H1 (cell line): Measurements from ENCODE around the gene OLFM1. TPM values are rescaled to one million over a fixed set of nuclear protein-coding genes. Genes with fewer than 3 reads are reported as not detected.

Experiments used
- CTCF ChIA-PET: fragments of 300-600 bp; sonication (Branson Sonifier 250); formaldehyde crosslinking; loops from one replicate; lab custom pipeline; 2021; ENCODE audit not compliant: partially characterized antibody; lab: Charles Lee
- POLR2A ChIA-PET: fragments of 300-600 bp; sonication (Branson Sonifier 250); formaldehyde crosslinking; loops from one replicate; lab custom pipeline; 2021; ENCODE audit warnings: inconsistent platforms; ENCODE audit not compliant: partially characterized antibody; lab: Charles Lee
- DNase-seq, 2 experiments: peaks; one replicate each; pipeline versions ENCODE4 v3.0.0 to v3.0.0-alpha.2; 2010 to 2022; ENCODE audit warnings: low spot score in 2 of 2, low read depth in 1 of 2, mixed read lengths in 1 of 2
- FAIRE-seq: peaks from 2 replicates; lab custom pipeline; 2011; peaks lifted over from hg19 to GRCh38; lab: Jason Lieb, UNC
- H2AFZ ChIP-seq: 2 replicates; pipeline ENCODE4 v1.8.1; 2012; ENCODE audit warnings: low read length, inconsistent platforms
- H2AK5ac ChIP-seq: 2 replicates; pipeline ENCODE4 v1.6.1; 2013; ENCODE audit warnings: low read depth, low read length
- H2BK120ac ChIP-seq: replicated peaks from 2 replicates; pipeline ENCODE3; 2013; ENCODE audit warnings: low read depth, low read length, inconsistent platforms
- H2BK12ac ChIP-seq: 2 replicates; pipeline ENCODE4 v1.6.1; 2013; ENCODE audit warnings: low read depth, low read length
- H2BK15ac ChIP-seq: 2 replicates; pipeline ENCODE4 v1.6.1; 2013; ENCODE audit warnings: low read length
- H2BK20ac ChIP-seq: 2 replicates; pipeline ENCODE4 v1.6.1; 2013; ENCODE audit warnings: low read length
- H2BK5ac ChIP-seq: 2 replicates; pipeline ENCODE4 v1.6.1; 2013; ENCODE audit warnings: low read depth, low read length
- H3K14ac ChIP-seq: 2 replicates; pipeline ENCODE4 v1.6.1; 2013; ENCODE audit warnings: inconsistent platforms; ENCODE audit not compliant: insufficient read length
- H3K18ac ChIP-seq: 2 replicates; pipeline ENCODE4 v1.6.1; 2013; ENCODE audit warnings: low read length; ENCODE audit errors: extremely low read depth
- H3K23ac ChIP-seq: 2 replicates; pipeline ENCODE4 v1.6.1; 2013; ENCODE audit warnings: inconsistent platforms; ENCODE audit not compliant: insufficient read length
- H3K23me2 ChIP-seq: 2 replicates; pipeline ENCODE4 v1.6.1; 2013; ENCODE audit warnings: low read depth, low read length
- H3K27ac ChIP-seq: 2 replicates; pipeline ENCODE4 v1.6.1; 2011; ENCODE audit warnings: low read depth, low read length, inconsistent platforms
- H3K27me3 ChIP-seq, 4 experiments: replicated peaks in 1 of 4; 1 replicate in 1 of 4; 2 replicates in 3 of 4; pipeline versions ENCODE4 v1.6.1 to v1.8.1; 2011 to 2013; ENCODE audit warnings: low read length in 3 of 4, mild to moderate bottlenecking in 3 of 4, inconsistent platforms in 2 of 4, mixed read lengths in 2 of 4, moderate library complexity in 1 of 4; ENCODE audit not compliant: control insufficient read depth in 3 of 4, insufficient read depth in 3 of 4; ENCODE audit errors: extremely low read depth in 1 of 4
- H3K36me3 ChIP-seq, 4 experiments: 2 replicates each; pipeline versions ENCODE4 v1.6.1 to v1.8.1; 2011 to 2013; ENCODE audit warnings: mild to moderate bottlenecking in 4 of 4, low read length in 3 of 4, moderate library complexity in 2 of 4, control low read depth in 1 of 4, inconsistent platforms in 1 of 4; ENCODE audit not compliant: insufficient read depth in 4 of 4, control insufficient read depth in 2 of 4
- H3K4ac ChIP-seq: replicated peaks from 2 replicates; pipeline ENCODE3; 2013; ENCODE audit warnings: low read length, low read depth, mixed read lengths, inconsistent platforms; ENCODE audit not compliant: insufficient read length
- H3K4me1 ChIP-seq, 4 experiments: replicated peaks in 1 of 4; 1 replicate in 1 of 4; 2 replicates in 3 of 4; pipeline versions ENCODE4 v1.6.1 to v1.8.1; 2011 to 2013; ENCODE audit warnings: low read length in 3 of 4, inconsistent platforms in 2 of 4, mixed read lengths in 1 of 4; ENCODE audit not compliant: insufficient read depth in 4 of 4, control insufficient read depth in 3 of 4
- H3K4me2 ChIP-seq, 2 experiments: 2 replicates each; pipeline versions ENCODE4 v1.6.1 to v1.8.1; 2011 to 2013; ENCODE audit warnings: low read depth in 2 of 2, low read length in 2 of 2, control low read depth in 1 of 2, inconsistent platforms in 1 of 2, mild to moderate bottlenecking in 1 of 2; ENCODE audit not compliant: insufficient read depth in 1 of 2
- H3K4me3 ChIP-seq, 4 experiments: fragments of 200-600, 300-600 bp in 1 of 4; sonication (generic), shearing (Covaris generic), sonication (Bioruptor Twin) in 1 of 4; 2 replicates each; pipeline versions ENCODE4 v1.5.1 to v1.8.1; 2011 to 2016; ENCODE audit warnings: low read length in 4 of 4, low read depth in 3 of 4, control low read depth in 2 of 4, inconsistent platforms in 2 of 4, mild to moderate bottlenecking in 2 of 4, mixed read lengths in 1 of 4, moderate library complexity in 1 of 4; ENCODE audit not compliant: insufficient read depth in 2 of 4; ENCODE audit errors: extremely low read depth in 1 of 4
- H3K56ac ChIP-seq: replicated peaks from 2 replicates; pipeline ENCODE3; 2013; ENCODE audit warnings: low read depth, mild to moderate bottlenecking, mixed read lengths, low read length, inconsistent platforms; ENCODE audit not compliant: insufficient read length
- H3K79me1 ChIP-seq: 2 replicates; pipeline ENCODE4 v1.6.1; 2013; ENCODE audit warnings: low read depth, low read length, control low read depth
- H3K79me2 ChIP-seq, 2 experiments: 2 replicates each; pipeline versions ENCODE4 v1.6.1 to v1.8.1; 2012 to 2013; ENCODE audit warnings: low read length in 2 of 2, mild to moderate bottlenecking in 2 of 2, inconsistent platforms in 1 of 2; ENCODE audit not compliant: insufficient read depth in 2 of 2, control insufficient read depth in 1 of 2
- H3K9ac ChIP-seq, 4 experiments: replicated peaks in 1 of 4; 1 replicate in 1 of 4; 2 replicates in 3 of 4; pipeline versions ENCODE4 v1.6.1 to v1.8.1; 2011 to 2013; ENCODE audit warnings: low read depth in 3 of 4, low read length in 3 of 4, control low read depth in 2 of 4, mild to moderate bottlenecking in 2 of 4, moderate library complexity in 2 of 4, inconsistent platforms in 1 of 4; ENCODE audit errors: extremely low read depth in 1 of 4
- H3K9me3 ChIP-seq, 2 experiments: 2 replicates each; pipeline versions ENCODE4 v1.6.1 to v1.8.1; 2012 to 2013; ENCODE audit warnings: mild to moderate bottlenecking in 2 of 2, moderate library complexity in 2 of 2, control low read depth in 1 of 2, inconsistent platforms in 1 of 2, low read depth in 1 of 2, low read length in 1 of 2, mixed read lengths in 1 of 2; ENCODE audit not compliant: insufficient read depth in 2 of 2
- H4K20me1 ChIP-seq, 2 experiments: replicated peaks in 1 of 2; 2 replicates each; pipeline versions ENCODE3 to v1.8.1; 2011 to 2013; ENCODE audit warnings: inconsistent platforms in 2 of 2, low read length in 2 of 2, mild to moderate bottlenecking in 1 of 2; ENCODE audit not compliant: insufficient read depth in 2 of 2, control insufficient read depth in 1 of 2
- H4K5ac ChIP-seq: 2 replicates; pipeline ENCODE4 v1.6.1; 2013; ENCODE audit warnings: low read length, low read depth, mixed read lengths, inconsistent platforms; ENCODE audit not compliant: insufficient read length
- H4K8ac ChIP-seq: 2 replicates; pipeline ENCODE4 v1.8.0; 2013; ENCODE audit warnings: mild to moderate bottlenecking, moderate library complexity, low read length, inconsistent platforms; ENCODE audit not compliant: insufficient read depth; ENCODE audit errors: extremely low read depth
- H4K91ac ChIP-seq: replicated peaks from 2 replicates; pipeline ENCODE3; 2013; ENCODE audit warnings: low read length, mixed read lengths, inconsistent platforms; ENCODE audit not compliant: insufficient read length
- ASH2L ChIP-seq: fragments of 200-600, 300-600 bp; sonication (generic); IDR thresholded peaks from one replicate; pipeline ENCODE4 v1.7.1; 2017; ENCODE audit warnings: low read length
- CBX5 ChIP-seq: fragments of 300-800, 300-1000 bp; sonication (generic); IDR thresholded peaks from 2 replicates; pipeline ENCODE4 v1.7.1; 2016; ENCODE audit warnings: antibody characterized with exemption, low read length, low read depth
- HDAC6 ChIP-seq: IDR thresholded peaks from one replicate; pipeline ENCODE4 v1.7.1; 2012; ENCODE audit warnings: low read depth, mild to moderate bottlenecking, inconsistent platforms, low read length, moderate library complexity
- JUND ChIP-seq: IDR thresholded peaks from 2 replicates; pipeline ENCODE4 v1.6.1; 2011; ENCODE audit warnings: mild to moderate bottlenecking, improper control_type of control experiment, low read length
- KDM4A ChIP-seq: IDR thresholded peaks from one replicate; pipeline ENCODE4 v1.7.1; 2012; ENCODE audit warnings: low read depth, mild to moderate bottlenecking, moderate library complexity, low read length, inconsistent platforms; ENCODE audit not compliant: severe bottlenecking
- NANOG ChIP-seq: IDR thresholded peaks from 2 replicates; pipeline ENCODE4 v1.6.1; 2011; ENCODE audit warnings: low read length, low read depth, mild to moderate bottlenecking, inconsistent platforms; ENCODE audit not compliant: insufficient read depth, poor library complexity, severe bottlenecking
- NRF1 ChIP-seq: IDR thresholded peaks from 2 replicates; pipeline ENCODE4 v1.6.1; 2011; ENCODE audit warnings: mild to moderate bottlenecking, low read depth, low read length, improper control_type of control experiment
- POU5F1 ChIP-seq: IDR thresholded peaks from 2 replicates; pipeline ENCODE4 v1.6.1; 2011; ENCODE audit warnings: low read depth, mild to moderate bottlenecking, low read length, moderate library complexity
- SIN3A ChIP-seq, 2 experiments: IDR thresholded peaks in 1 of 2; conservative IDR thresholded peaks in 1 of 2; 2 replicates each; pipeline ENCODE4 v1.6.1; 2011 to 2012; ENCODE audit warnings: low read length in 2 of 2, improper control_type of control experiment in 1 of 2, low read depth in 1 of 2, mild to moderate bottlenecking in 1 of 2
- SRF ChIP-seq: IDR thresholded peaks from 2 replicates; pipeline ENCODE4 v1.6.1; 2011; ENCODE audit warnings: mild to moderate bottlenecking, low read depth, low read length, moderate library complexity
- TAF1 ChIP-seq: IDR thresholded peaks from 2 replicates; pipeline ENCODE4 v1.6.1; 2011; ENCODE audit warnings: mild to moderate bottlenecking, low read depth, low read length
- WGBS, 2 experiments: shearing (Covaris generic) in 1 of 2; methylation state at CpG; one replicate each; pipeline versions ENCODE4 v1.1.6 to v1.1.7; 2013 to 2015; ENCODE audit warnings: low lambda C conversion rate in 2 of 2, mixed read lengths in 2 of 2, inconsistent platforms in 1 of 2, low coverage in 1 of 2, missing lambda C conversion rate in 1 of 2; ENCODE audit not compliant: insufficient replicate concordance in 2 of 2, insufficient coverage in 1 of 2, insufficient read length in 1 of 2; ENCODE audit errors: extremely low coverage in 1 of 2, missing lambda C conversion rate in 1 of 2; 5-methylcytosine and 5-hydroxymethylcytosine counted together
- polyA plus RNA-seq, 7 experiments: library from polyadenylated mRNA; depleted of rRNA in 3 of 7; stranded (reverse) in 5 of 7; unstranded in 2 of 7; fragments of >200 nt in 5 of 7; fragments of 200-250 nt in 2 of 7; gene quantifications; 1 replicate in 5 of 7; 2 replicates in 1 of 7; 4 replicates in 1 of 7; pipeline versions ENCODE4 v1.2.1 to v1.2.3, GENCODE V29; 2011 to 2013; ENCODE audit warnings: missing spikeins in 2 of 7, mixed read lengths in 2 of 7
- total RNA-seq: library from RNA; stranded (reverse); fragmentation: NEBNext Ultra II Directional; extraction: Animal tissue kit (Norgen Biotek cat#: 25700); gene quantifications from 2 replicates; pipeline ENCODE4 v1.2.1, GENCODE V29; 2021
- TF ChIP-seq, protein P1 (sequence below): IDR thresholded peaks from 2 replicates; pipeline ENCODE4 v1.6.1; 2011; ENCODE audit warnings: low read depth, mild to moderate bottlenecking, low read length; ENCODE audit not compliant: insufficient read depth

Gene OLFM1
- total and polyA plus RNA-seq, 2 of the 8 experiments (the other 6 are each of a cell fraction or from before 2014, with no cell fraction given), result 53.0 to 53.4 TPM

DNA sequence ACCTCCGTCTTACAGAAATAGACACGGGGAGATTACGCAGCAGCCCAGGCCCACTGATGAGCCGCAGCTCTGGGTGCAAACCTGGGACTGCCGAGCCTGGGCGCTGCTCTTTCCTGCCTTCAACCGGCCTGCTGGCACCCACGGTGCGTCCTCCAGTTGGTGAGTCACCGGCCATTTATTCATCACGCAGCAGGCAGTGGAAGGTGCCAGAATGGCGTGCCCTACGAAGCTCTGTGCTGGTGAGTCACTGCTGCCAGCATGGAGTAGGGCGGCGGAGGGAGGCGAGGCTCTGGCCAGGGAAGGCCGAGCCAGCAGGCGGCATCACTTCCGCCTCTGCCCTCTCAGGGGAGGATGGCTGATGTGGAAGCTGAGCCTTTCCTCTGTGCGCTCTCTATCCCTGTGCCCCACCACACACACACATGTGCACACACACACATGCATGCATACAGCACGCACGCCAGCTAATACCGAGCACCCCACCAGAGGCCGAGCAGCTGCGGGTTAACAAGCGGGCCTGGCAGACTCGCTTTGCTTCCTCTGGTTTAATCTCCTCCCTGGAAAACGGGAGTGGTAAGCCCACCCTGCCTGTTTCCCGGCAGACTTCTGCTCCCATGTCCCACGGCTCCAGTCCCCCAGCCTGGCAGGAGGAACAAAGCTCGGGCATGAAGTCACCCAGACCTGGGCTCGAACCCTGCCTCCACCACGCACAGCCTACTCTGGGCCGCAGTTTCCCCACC lies 39.2 kb downstream of the OLFM1 start:
- DNase-seq (no peak), FAIRE-seq (no peak)
- Histone ChIP-seq H3K23ac (no peak overlapping the region), H2BK12ac (no peak overlapping the region), H3K27ac (no peak overlapping the region), H4K20me1 (no peaks in the 10 kb centered on the region), H3K79me2 (no peaks in the 10 kb centered on the region), H3K79me1 (no peaks in the 10 kb centered on the region), H4K5ac (no peak overlapping the region), H3K36me3 (no peaks in the 10 kb centered on the region), H2AFZ (no peak overlapping the region), H3K4me2 (no peak overlapping the region), H4K91ac (no peak overlapping the region), H4K8ac (no peak overlapping the region; the same call in 1 of the 2 replicates), H3K9me3 (peaks cover 0 to 5% of the 10 kb centered on the region in 2 experiments; a peak in 2 of 4 replicates), H2BK15ac (no peak overlapping the region), H3K23me2 (no peaks in the 10 kb centered on the region), H3K4me1 (peaks cover 0 to 5% (median 0%) of the 10 kb centered on the region in 4 experiments; a peak in 1 of 7 replicates), H3K4me3 (no peak overlapping the region), H3K14ac (no peak overlapping the region), H3K4ac (no peak overlapping the region), H2AK5ac (no peak overlapping the region), H3K27me3 (no peaks in the 10 kb centered on the region), H3K18ac (no peak overlapping the region), H3K9ac (no peak overlapping the region), H3K56ac (no peak overlapping the region), H2BK5ac (no peak overlapping the region), H2BK20ac (no peak overlapping the region), H2BK120ac (no peak overlapping the region)
- 84% methylated on average over 34 of the region's 34 CpGs; no CpG with 5 or more reads in 1 of the 2 experiments for WGBS, 2 experiments
- POLR2A ChIA-PET, result no interaction called here
- CTCF ChIA-PET, result interaction anchor here (1.0 kb wide), 1 partner anchor 9 kb away, joined by 3 read pairs; no protein-coding TSS in a partner anchor
- TF ChIP-seq TAF1 (no peak), HDAC6 (no peak), SIN3A (conservative IDR thresholded peaks at IDR 0.05 in 1 of 2, IDR thresholded peaks at IDR 0.05 in 1 of 2; ENCODE audit: low read depth in 1 of 2, low read length in 2 of 2) (no peak), POU5F1 (no peak), JUND (no peak), NANOG (no peak), SRF (no peak), CBX5 (no peak), ASH2L (no peak), NRF1 (no peak), KDM4A (no peak)
- TF ChIP-seq, protein P1, sequence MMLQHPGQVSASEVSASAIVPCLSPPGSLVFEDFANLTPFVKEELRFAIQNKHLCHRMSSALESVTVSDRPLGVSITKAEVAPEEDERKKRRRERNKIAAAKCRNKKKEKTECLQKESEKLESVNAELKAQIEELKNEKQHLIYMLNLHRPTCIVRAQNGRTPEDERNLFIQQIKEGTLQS, result no peak
